Head of caudate nucleus (tissue), 42 donors: Measurements from ENCODE around the gene TBX1.

Source experiments
- DNase-seq, 42 donors: peaks; one replicate each; pipeline versions ENCODE4 v3.0.0 to v3.0.0-alpha.2; 2020 to 2021; ENCODE audit warnings: mixed read lengths in 7 of 42
- intact Hi-C: fragments of 100-400 bp; cut with DNase I; formaldehyde crosslinking; loops from one replicate; pipeline ENCODE4 v1.15.0; 2022

Gene TBX1

GRCh38 chr22:19748139-19748538, 12.4 kb upstream of the TBX1 start:
- DNase-seq, result no peak
- intact Hi-C loops, result no loop called here

DNA sequence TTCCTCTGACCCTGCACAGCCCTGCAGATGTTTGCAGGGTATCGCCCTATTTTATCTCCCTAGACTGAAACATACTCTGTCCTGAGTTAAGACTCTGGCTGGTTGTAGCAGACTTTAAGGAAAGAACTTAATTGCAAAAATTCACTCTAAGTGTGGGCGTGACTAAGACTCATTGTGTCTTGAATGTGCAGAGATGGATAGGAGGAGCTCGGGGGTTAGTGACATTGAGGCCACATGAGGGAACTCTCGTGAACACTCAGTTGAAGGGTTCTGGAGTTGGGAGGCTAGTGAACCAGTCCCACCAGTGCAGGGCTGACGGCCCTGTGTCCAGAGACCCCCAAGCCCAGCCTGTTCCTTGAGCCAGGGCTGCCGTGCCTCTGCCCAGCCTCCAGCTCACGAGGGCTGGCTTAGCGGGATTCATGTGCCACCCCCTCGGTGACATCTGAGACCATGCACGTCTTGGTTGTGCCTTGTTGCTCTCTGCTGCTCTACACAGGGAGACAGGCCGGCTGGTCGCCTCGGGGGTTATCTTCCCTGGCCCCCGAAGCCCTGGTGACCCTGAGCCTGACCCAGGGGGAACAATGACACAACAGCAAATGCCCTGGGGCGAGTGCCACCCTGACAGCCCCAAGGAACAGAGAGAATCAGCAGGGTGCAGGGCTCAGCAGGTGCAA, 11.4 kb upstream of the TBX1 start:
- intact Hi-C loops, result no loop called here
- no peak for DNase-seq

DNA sequence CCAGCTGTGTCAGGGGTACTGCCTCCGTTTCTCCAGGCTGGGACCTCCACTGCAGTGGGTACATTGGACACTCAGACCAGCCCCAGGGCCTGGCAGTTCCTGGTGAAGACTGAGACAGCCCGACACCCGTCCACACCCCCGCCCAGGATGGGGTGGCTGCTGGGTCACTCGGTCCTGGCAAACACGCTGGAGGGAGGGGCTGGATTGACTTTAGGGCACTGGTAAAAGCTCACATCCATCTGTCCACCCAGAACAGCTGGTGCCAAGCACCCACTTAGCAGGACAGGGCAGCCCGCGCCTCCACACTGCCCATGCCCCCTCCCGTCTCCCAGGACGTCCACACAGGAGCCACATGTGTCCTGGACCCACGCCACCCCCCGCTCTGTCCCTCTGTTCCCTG, 10.7 kb upstream of the TBX1 start:
- no peak for DNase-seq
- intact Hi-C loops, result no loop called here

GRCh38 chr22:19750507-19751490, 9.8 kb upstream of the TBX1 start:
- intact Hi-C loops, result no loop called here

DNA sequence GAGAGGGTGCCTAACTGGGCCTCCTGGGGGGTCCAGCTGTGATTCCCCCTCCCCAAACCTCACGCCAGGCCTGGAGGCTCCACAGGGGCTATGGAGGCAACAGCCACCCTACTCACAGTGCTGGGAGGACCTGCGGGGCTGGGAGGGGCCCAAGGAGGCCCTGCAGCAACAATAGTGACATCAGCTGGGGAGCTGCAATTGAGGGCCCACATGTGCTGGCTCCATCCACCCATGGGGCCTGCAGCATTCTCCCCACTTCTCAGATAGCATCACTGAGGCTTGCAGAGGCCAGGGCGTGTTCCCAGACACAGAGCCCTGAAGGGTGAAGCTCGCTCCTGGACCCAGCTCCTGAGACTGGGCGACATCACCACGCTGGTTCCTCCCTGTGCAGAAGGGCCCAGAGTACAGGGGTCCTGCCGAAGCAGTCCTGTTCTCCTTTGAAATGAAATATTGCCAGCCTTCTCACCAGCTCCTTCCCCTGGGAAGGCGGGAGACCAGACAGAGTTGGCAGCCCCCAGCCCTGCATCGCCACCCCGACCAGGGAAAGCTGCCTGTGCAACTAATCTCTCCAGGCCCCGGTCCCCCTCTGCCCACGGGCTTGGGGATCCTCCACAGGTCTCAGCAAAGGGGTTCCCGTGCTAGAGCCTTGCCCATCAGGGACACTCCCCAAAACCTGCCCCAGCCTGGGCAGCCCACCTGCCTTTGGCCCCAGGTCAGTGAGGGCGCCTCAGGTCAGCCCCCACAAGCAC, 8.9 kb upstream of the TBX1 start:
- intact Hi-C loops, result no loop called here
- no peak for DNase-seq

More at GRCh38 chr22:19750507-19751490, 9.8 kb upstream of the TBX1 start:
- no peak for DNase-seq

- intact Hi-C loops, result no loop called here
- DNase-seq, result no peak
Measured at GRCh38 chr22:19753090-19753842, 7.3 kb upstream of the TBX1 start.

- no peak for DNase-seq
- intact Hi-C loops, result no loop called here
Measured at GRCh38 chr22:19753996-19754700, 6.4 kb upstream of the TBX1 start.

GRCh38 chr22:19754701-19755144, 5.9 kb upstream of the TBX1 start:
- intact Hi-C loops, result no loop called here
- no peak for DNase-seq

GRCh38 chr22:19755145-19755710, 5.3 kb upstream of the TBX1 start:
- intact Hi-C loops, result no loop called here
- no peak for DNase-seq

DNA sequence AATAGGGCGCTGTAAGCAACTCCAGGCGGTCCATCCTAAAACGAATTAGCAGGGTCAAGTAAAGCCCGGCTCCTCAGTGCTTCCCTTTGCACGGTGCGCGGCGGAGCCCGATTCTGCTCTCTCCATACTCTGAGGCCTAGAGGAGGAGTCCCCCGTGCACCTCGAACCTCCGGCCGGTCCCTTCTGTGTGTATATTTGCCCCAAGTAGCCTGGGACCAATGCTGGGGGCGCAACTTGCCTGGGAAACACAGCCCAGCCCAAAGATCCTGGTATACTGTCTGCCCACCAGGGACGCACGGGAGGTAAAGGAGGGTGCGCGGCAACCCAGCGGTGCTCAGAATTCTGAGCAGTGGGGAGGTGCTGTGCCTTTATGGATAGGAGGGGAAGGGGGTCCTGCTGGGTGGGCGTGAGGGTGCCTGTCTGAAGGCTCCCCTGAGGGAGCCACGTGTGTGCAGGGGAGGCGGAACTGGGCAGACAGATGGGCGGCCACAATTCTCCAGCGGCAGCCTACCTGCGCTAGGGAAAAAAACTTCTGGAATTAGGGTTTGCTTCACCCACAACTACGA, 4.8 kb upstream of the TBX1 start:
- no peak for DNase-seq
- intact Hi-C loops, result no loop called here

DNA sequence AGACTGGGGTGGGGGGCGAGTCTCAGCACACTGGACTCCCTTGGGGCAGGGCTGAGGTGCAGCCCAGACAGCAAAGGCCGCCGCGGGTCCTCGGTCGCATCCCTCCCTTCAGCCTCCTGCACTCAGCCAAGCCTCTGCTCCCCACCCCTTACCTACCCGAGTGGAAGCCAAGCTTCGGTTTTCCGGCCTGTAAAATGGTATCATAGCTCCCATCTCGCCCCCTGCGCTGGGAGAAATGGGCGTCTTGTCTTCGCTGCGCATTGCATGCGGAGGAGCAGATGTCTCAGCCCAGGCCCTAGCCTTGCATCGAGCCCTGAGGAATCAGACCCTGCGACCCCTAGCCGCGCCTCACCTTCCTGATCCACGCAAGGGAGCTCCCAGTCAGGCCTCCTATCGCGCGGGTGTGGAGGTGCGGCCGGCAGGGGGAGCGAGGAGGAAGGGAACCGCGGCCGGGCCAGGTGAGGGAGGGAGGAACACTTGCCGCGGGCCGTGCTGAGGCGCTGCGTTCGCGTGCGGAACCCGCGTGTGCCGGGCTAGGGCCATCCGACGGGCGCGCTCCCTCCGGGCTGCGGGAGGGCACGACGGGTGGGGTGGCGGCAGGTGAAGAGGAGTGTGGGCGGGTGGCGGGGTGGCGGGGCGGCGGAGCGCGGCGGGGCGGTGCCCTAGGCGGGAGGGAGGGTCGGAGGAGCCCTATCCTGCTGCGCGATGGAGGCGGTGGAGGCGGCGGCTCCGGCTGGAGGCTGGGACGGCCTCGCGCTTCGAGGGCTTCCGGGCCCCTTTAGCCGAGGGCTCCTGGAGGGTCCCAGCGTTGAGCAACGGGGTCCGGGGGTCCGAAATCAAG, 4.1 kb upstream of the TBX1 start:
- intact Hi-C loops, result no loop called here
- peak in 26 of 42 donors; percentile 9 to 58 (median 32) for DNase-seq

- intact Hi-C loops, result no loop called here
- DNase-seq, result no peak
Measured at GRCh38 chr22:19757140-19757984, 3.2 kb upstream of the TBX1 start.

GRCh38 chr22:19757985-19758895, 2.3 kb upstream of the TBX1 start:
- intact Hi-C loops, result no loop called here
- no peak for DNase-seq

DNA sequence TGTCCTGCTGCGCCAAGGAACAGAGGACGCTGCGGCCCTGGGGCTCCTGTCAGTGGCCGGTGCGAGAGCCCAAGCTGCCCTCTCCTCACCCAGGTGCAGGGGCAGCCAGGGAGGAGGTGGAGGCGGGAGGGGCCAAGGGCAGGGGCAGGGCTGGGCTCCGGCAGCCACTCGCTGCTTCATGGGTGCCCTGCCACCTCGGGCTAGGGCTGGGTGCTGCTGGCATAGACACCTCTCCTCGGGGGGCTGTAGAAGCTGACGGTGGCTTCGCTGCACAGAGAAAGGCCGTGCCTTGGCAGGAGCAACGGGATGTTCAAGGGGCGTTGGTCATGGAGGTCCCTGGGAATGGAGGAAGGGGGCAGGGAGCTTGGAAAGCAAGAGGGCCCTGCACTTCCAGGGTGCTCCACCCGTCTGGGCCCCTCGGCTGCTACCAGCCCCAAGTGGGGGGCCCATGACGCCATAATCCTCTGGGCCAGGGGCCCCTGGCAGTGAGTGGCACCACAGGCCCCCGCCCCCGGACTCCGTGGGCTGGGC, 1.6 kb upstream of the TBX1 start:
- intact Hi-C loops, result no loop called here

More for the DNA sequence above, 1.6 kb upstream of the TBX1 start:
- no peak for DNase-seq
